Caco-2 (cell line): ENCODE data around the gene CALM1. TPM values are rescaled to one million over a fixed set of nuclear protein-coding genes. Genes with fewer than 3 reads are reported as not detected.

Experiments used
- BruUV-seq: library from RNA; stranded (reverse); fragments of 400-500 nt; replicated peaks from 2 replicates; lab custom pipeline; 2021; lab: Mats Ljungman, UMichigan
- CTCF ChIA-PET: fragments of 300-600 bp; sonication (Branson Sonifier 250); formaldehyde crosslinking; loops from one replicate; lab custom pipeline; 2022; ENCODE audit warnings: antibody characterized with exemption; lab: Charles Lee
- POLR2A ChIA-PET: fragments of 300-600 bp; sonication (Branson Sonifier 250); formaldehyde crosslinking; loops from one replicate; lab custom pipeline; 2022; ENCODE audit warnings: antibody characterized with exemption; lab: Charles Lee
- DNase-seq, 2 experiments: peaks; one replicate each; pipeline versions ENCODE4 v3.0.0 to v3.0.0-alpha.2; 2020 to 2022
- H3K27me3 ChIP-seq: replicated peaks from 2 replicates; pipeline ENCODE4 v1.6.0; 2011; ENCODE audit warnings: low read length; ENCODE audit not compliant: control insufficient read depth, insufficient read depth
- H3K36me3 ChIP-seq: 2 replicates; pipeline ENCODE4 v1.5.1; 2011; ENCODE audit warnings: low read length; ENCODE audit not compliant: control insufficient read depth, insufficient read depth
- H3K4me1 ChIP-seq: fragments of 250-450 bp; sonication (Bioruptor Pico); 2 replicates; pipeline ENCODE4 v1.5.1; 2020; ENCODE audit warnings: mild to moderate bottlenecking
- H3K4me3 ChIP-seq: 2 replicates; pipeline ENCODE4 v1.5.1; 2011; ENCODE audit warnings: low read depth, mild to moderate bottlenecking, control low read depth, low read length
- H3K9me3 ChIP-seq: fragments of 250-450 bp; sonication (Bioruptor Pico); 2 replicates; pipeline ENCODE4 v1.5.1; 2020; ENCODE audit warnings: mild to moderate bottlenecking, moderate library complexity
- H3K27ac Mint-ChIP-seq: one replicate; pipeline ENCODE4 v1.8.0; 2022; ENCODE audit warnings: mixed read lengths; ENCODE audit not compliant: unreplicated experiment
- H3K27me3 Mint-ChIP-seq: one replicate; pipeline ENCODE4 v1.8.0; 2022; ENCODE audit warnings: mixed read lengths; ENCODE audit not compliant: insufficient read depth, unreplicated experiment
- H3K36me3 Mint-ChIP-seq: one replicate; pipeline ENCODE4 v1.8.0; 2022; ENCODE audit warnings: mild to moderate bottlenecking, mixed read lengths; ENCODE audit not compliant: insufficient read depth, unreplicated experiment
- H3K4me1 Mint-ChIP-seq: one replicate; pipeline ENCODE4 v1.8.0; 2022; ENCODE audit warnings: low read depth, mixed read lengths; ENCODE audit not compliant: unreplicated experiment
- H3K4me3 Mint-ChIP-seq: one replicate; pipeline ENCODE4 v1.8.0; 2022; ENCODE audit warnings: mild to moderate bottlenecking, moderate library complexity, mixed read lengths; ENCODE audit not compliant: unreplicated experiment
- H3K9me3 Mint-ChIP-seq: one replicate; pipeline ENCODE4 v1.8.0; 2022; ENCODE audit warnings: mixed read lengths; ENCODE audit not compliant: unreplicated experiment
- intact Hi-C: fragments of 100-400 bp; cut with micrococcal nuclease; formaldehyde crosslinking; loops from one replicate; pipeline ENCODE4 v1.10.0; 2022; ENCODE audit not compliant: unreplicated experiment
- total RNA-seq: library from RNA; stranded (reverse); gene quantifications from 2 replicates; pipeline ENCODE4 v1.2.3, GENCODE V29; 2022
- TF ChIP-seq, protein P1 (sequence below), 2 experiments: fragments of 200-600 bp in 1 of 2; IDR thresholded peaks; 1 replicate in 1 of 2; 2 replicates in 1 of 2; pipeline versions ENCODE4 v1.5.1 to v1.8.0; 2011 to 2022; ENCODE audit warnings: antibody characterized with exemption in 1 of 2, control low read depth in 1 of 2, inconsistent platforms in 1 of 2, low read depth in 1 of 2, low read length in 1 of 2, mild to moderate bottlenecking in 1 of 2, moderate library complexity in 1 of 2; ENCODE audit not compliant: insufficient read depth in 1 of 2, severe bottlenecking in 1 of 2, unreplicated experiment in 1 of 2

Gene CALM1
- total RNA-seq, 1 experiment from 2014 or later: 437 TPM

- no peaks in the 10 kb centered on the region for H3K4me1 Mint-ChIP-seq
- intact Hi-C loops: no loop called here
- ChIA-PET POLR2A (no interaction called here), CTCF (interaction anchor here (0.6 to 1.1 kb wide), 3 partner anchors 91 to 777 kb away, joined by 3 to 6 read pairs (median 3); no protein-coding TSS in a partner anchor)
- H3K36me3 ChIP-seq: peaks cover 9% of the 10 kb centered on the region
- TF ChIP-seq, protein P1, sequence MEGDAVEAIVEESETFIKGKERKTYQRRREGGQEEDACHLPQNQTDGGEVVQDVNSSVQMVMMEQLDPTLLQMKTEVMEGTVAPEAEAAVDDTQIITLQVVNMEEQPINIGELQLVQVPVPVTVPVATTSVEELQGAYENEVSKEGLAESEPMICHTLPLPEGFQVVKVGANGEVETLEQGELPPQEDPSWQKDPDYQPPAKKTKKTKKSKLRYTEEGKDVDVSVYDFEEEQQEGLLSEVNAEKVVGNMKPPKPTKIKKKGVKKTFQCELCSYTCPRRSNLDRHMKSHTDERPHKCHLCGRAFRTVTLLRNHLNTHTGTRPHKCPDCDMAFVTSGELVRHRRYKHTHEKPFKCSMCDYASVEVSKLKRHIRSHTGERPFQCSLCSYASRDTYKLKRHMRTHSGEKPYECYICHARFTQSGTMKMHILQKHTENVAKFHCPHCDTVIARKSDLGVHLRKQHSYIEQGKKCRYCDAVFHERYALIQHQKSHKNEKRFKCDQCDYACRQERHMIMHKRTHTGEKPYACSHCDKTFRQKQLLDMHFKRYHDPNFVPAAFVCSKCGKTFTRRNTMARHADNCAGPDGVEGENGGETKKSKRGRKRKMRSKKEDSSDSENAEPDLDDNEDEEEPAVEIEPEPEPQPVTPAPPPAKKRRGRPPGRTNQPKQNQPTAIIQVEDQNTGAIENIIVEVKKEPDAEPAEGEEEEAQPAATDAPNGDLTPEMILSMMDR (IDR thresholded peaks at IDR 0.05; ENCODE audit: insufficient read depth in 1 of 2, low read depth in 1 of 2, low read length in 1 of 2, severe bottlenecking in 1 of 2, unreplicated experiment in 1 of 2): no peak
- H3K9me3 ChIP-seq: no peaks in the 10 kb centered on the region
- no peaks in the 10 kb centered on the region for H3K9me3 Mint-ChIP-seq
- H3K27ac Mint-ChIP-seq: no peak overlapping the region
- BruUV-seq: no TSS peak
- H3K27me3 ChIP-seq: no peaks in the 10 kb centered on the region
- H3K4me3 Mint-ChIP-seq: no peak overlapping the region
- DNase-seq: no peak
- peaks cover 87% of the 10 kb centered on the region for H3K36me3 Mint-ChIP-seq
- peaks cover 12% of the 10 kb centered on the region for H3K4me1 ChIP-seq
- no peaks in the 10 kb centered on the region for H3K27me3 Mint-ChIP-seq
- no peak overlapping the region for H3K4me3 ChIP-seq
Measured at GRCh38 chr14:90400904-90401561, 4.2 kb downstream of the CALM1 start.

- Histone ChIP-seq H3K4me3 (no peak overlapping the region), H3K27me3 (no peaks in the 10 kb centered on the region), H3K9me3 (no peaks in the 10 kb centered on the region), H3K4me1 (peaks cover 12% of the 10 kb centered on the region), H3K36me3 (peaks cover 9% of the 10 kb centered on the region)
- TF ChIP-seq, protein P1 (IDR thresholded peaks at IDR 0.05; ENCODE audit: insufficient read depth in 1 of 2, low read depth in 1 of 2, low read length in 1 of 2, severe bottlenecking in 1 of 2, unreplicated experiment in 1 of 2): no peak
- no peak for DNase-seq
- Mint-ChIP-seq H3K27me3 (no peaks in the 10 kb centered on the region), H3K9me3 (no peaks in the 10 kb centered on the region), H3K4me3 (no peak overlapping the region), H3K27ac (no peak overlapping the region), H3K4me1 (no peaks in the 10 kb centered on the region), H3K36me3 (peaks cover 90% of the 10 kb centered on the region)
- ChIA-PET CTCF (no interaction called here), POLR2A (no interaction called here)
- no TSS peak for BruUV-seq
- intact Hi-C loops: no loop called here
Measured at GRCh38 chr14:90402016-90402415, 5.2 kb downstream of the CALM1 start.

DNA sequence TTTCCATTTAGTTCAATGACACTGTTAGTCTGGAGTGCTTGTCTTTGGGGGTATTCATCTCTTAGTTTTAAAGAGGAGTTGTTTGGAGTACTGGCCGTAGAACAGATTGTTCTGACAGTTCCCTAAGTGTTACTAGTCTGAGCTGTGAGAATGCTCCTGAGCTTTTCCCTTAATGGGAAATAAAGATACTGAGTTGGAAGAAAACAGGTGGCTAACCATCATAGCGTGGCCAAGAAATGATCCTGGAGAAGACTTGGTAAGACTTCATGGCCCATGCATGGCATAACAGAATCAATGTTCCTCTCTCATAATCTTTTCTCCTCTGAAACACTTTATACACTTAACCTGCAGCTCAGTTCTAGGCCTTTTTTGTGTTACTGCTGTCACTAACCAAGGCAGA, 6.2 kb downstream of the CALM1 start:
- ChIA-PET CTCF (no interaction called here), POLR2A (no interaction called here)
- peaks cover 12% of the 10 kb centered on the region for H3K4me1 ChIP-seq
- TF ChIP-seq, protein P1 (IDR thresholded peaks at IDR 0.05; ENCODE audit: insufficient read depth in 1 of 2, low read depth in 1 of 2, low read length in 1 of 2, severe bottlenecking in 1 of 2, unreplicated experiment in 1 of 2): no peak
- Mint-ChIP-seq H3K9me3 (no peaks in the 10 kb centered on the region), H3K36me3 (peaks cover 91% of the 10 kb centered on the region), H3K27ac (no peak overlapping the region), H3K4me3 (no peak overlapping the region), H3K27me3 (no peaks in the 10 kb centered on the region), H3K4me1 (no peaks in the 10 kb centered on the region)
- H3K27me3 ChIP-seq: no peaks in the 10 kb centered on the region
- no peak for DNase-seq
- no peak overlapping the region for H3K4me3 ChIP-seq
- intact Hi-C loops: no loop called here
- BruUV-seq: no TSS peak
- no peaks in the 10 kb centered on the region for H3K9me3 ChIP-seq
- H3K36me3 ChIP-seq: peaks cover 9% of the 10 kb centered on the region
